NCI-H774 (cell line): ENCODE measurements around the gene SPRR5.

Experiments used
- DNase-seq: peaks from one replicate; lab custom pipeline; 2025; lab: John Stamatoyannopoulos, UW

The SPRR5 gene, protein sequence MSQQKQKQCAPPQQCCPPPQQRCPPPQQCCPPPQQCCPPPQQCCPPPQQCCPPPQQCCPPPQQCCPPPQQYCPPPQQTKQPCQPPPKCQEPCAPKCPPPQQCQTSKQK

GRCh38 chr1:152946651-152947256 lies at the start of gene SPRR5:
SPRR5 (plus strand) TSS chr1:152947206; CDS start chr1:152948555, 1,349 bp downstream.
- no peak for DNase-seq

DNA sequence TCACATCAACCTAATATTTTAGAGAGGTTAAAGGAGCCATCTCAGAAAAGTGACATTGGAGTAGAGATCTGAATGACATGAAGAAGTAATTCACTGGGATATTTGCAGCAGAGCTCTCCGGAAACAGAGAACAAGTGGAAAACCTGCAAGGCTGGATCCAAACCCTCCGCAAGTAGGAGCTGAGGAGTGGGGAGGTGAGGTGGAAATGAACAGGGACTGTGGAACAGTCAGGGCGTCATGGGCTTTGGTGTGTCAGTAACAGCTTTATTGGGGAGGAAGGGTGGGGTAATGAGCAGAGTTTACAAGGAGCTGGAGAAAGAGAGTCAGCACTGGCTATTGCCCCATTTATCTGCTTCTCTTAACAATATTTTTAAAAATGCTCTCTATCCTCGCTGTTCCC lies 48.0 kb upstream of the SPRR5 start:
- no peak for DNase-seq

DNA sequence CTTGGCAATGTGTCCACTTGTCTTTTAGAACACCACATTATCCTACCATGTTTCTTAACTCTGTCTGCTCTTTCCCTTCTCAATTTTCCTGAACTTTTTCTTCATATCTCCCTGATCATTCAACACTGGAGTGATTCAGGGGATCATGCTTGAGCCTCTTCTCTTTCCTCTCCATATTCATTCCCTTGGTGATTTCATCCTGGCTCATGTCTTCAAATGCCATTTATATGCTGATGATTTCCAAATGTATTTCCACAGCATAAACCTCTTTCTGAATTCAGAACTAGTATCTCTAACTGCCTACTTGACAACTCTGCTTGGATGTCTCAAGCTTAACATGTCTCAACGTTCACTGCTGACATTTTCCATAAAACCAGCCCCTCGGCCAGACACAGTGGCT lies 47.1 kb upstream of the SPRR5 start:
- no peak for DNase-seq

- DNase-seq = no peak
Measured at GRCh38 chr1:152901631-152902030, 45.4 kb upstream of the SPRR5 start.

DNA sequence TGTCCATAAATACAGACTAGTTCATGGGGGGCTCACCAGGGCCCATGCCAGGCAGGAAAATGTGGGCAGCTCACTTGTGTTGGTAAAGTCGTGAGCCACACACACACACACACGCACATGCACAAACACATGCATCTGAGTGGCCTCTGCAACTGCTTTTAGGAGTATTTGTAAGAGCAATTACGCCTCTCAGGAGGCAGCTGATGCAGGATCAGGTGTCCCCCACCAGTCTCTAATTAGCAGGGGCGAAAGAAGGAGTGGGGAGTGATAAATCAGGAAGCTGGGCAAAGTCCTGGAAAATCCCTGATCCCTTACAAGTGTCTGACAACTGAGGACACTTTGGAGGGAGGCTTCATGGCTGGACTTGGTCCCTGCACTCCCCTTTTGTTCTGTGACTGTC lies 44.4 kb upstream of the SPRR5 start:
- no peak for DNase-seq

DNA sequence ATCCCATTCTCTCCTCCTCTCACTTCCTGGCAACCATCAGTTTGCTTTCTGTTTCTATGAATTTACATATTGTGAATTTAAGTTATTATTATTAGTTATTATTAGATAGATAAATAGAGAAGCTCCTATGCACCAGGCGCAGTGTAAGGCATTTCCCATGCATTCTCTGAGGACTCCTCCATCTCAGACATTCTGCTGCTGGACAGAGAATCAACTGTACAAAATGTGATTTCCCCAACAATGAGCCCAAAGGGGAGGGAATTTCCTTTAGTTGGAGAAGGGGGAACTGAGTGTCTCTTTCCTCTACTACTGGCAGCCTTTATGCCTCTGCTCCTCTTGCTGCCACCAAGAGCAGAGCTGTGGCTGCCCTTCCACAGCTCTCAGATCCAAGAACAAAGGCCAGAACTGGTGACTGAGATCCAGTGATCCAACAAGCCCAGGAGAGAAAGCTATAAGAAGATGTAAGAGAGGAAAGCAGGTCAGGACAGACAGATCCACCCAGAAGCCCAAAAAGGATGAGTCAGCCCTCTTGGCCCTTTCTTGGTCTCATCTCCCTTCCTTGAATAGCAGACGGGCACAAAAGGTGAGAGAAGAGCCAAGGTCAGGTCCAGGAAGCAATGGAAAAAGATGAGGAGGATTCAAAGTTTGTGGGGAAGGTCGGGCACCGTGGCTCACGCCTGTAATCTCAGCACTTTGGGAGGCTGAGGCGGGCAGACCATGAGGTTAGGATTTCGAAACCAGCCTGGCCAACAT lies 42.1 kb upstream of the SPRR5 start:
- no peak for DNase-seq

GRCh38 chr1:152906023-152906565 lies 40.9 kb upstream of the SPRR5 start:
- DNase-seq = no peak

GRCh38 chr1:152907686-152908601 lies 39.1 kb upstream of the SPRR5 start, which contains the start of gene IVL:
IVL (plus strand) TSS chr1:152908546; CDS start chr1:152909798, 1,252 bp downstream.
- no peak for DNase-seq

GRCh38 chr1:152909206-152909605 lies 37.8 kb upstream of the SPRR5 start:
- no peak for DNase-seq

DNA sequence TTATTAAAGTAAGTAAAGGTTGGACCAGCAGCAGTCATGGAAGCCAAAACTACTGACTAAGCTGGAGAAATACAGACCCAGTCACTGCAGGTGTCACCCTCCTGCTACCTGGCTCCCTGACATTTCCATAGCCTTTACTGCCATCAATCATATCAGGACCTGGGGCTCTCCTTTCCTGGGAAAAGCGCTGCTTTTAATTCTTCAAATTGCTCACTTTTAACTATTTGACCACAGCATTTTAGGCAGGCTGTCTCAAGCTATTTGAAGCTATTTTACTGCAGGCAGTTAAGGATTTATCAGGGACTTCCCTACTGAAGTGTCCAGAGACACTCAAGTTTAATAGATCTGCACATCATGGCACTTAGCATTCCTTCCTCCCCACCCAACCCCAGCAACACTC lies 34.5 kb upstream of the SPRR5 start:
- DNase-seq = no peak

DNA sequence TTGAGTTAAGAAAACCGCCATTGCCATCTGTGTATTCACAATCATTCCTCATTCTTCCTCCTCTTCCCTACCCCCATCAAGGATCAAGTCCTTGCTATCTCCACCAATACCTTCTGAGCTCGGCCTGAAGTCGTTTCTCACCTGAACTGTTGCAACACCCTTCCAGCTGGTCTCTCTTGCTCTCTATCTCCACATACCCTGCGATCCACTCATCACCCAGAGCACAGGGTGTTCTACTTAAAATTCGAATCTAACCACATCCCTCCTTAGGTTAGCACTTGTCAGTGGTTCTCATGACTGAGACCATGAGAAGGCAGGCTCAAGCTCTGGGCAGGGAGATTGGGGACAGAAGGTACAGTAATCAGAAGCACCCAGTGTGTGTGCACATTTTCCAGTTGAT lies 34.1 kb upstream of the SPRR5 start:
- no peak for DNase-seq

DNA sequence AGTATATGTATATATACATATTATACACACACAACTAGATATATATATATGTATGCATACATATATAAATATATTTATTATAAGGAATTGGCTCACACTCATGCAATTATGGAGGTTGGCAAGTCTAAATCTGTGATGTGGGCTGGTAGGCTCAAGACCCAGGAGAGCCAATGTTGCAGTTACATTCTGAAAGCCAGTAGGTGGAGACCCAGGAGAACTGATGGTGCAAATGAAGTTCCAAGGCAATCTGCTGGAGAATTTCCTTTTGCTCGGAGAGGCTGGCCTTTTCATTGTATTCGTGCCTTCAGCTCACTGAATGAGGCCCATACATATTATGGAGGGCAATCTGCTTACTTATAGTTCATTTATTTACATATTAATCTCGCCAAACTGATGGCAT lies 29.2 kb upstream of the SPRR5 start:
- DNase-seq = no peak

- no peak for DNase-seq
Measured at GRCh38 chr1:152919071-152919470, 27.9 kb upstream of the SPRR5 start.

DNA sequence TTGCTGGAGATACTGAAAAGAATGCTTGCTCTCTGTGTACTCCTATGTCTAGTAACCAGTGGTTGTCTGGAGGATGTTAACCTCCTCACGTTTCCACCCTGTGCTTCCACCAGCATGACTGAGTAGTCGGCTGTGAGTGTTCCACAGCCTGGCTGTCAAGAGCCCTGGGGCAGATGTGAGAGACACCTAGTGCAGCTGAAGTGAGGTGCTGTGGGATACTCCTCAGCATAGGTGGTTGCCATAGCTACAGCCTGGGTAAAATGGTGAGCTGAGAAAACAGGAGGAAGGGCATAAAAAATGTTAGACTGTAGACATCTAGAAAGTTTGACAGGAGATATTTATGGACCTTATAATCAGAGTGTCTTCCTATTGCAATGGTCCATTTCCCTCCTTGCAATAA lies 22.8 kb upstream of the SPRR5 start:
- no peak for DNase-seq

DNA sequence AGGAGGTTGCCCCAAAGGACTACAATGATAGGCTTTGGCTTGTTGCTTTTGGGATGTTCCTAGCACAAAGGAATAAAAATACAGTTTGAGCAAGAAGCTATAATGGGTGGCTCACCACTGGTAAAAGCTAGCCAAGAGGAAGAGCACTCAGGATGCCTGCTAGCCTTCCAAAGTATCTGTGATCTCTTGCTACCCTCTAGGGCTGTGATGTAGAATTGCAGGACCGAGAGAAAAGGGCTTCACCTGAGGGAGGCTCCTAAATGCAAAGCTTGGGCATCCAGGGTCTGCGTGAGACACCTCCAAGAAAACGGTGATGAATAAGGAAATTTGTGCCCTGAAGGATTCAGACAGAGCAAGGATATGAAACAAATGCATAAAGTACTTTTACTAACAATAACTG lies 20.9 kb upstream of the SPRR5 start:
- no peak for DNase-seq

GRCh38 chr1:152928671-152929070 lies 18.3 kb upstream of the SPRR5 start:
- DNase-seq = no peak

DNA sequence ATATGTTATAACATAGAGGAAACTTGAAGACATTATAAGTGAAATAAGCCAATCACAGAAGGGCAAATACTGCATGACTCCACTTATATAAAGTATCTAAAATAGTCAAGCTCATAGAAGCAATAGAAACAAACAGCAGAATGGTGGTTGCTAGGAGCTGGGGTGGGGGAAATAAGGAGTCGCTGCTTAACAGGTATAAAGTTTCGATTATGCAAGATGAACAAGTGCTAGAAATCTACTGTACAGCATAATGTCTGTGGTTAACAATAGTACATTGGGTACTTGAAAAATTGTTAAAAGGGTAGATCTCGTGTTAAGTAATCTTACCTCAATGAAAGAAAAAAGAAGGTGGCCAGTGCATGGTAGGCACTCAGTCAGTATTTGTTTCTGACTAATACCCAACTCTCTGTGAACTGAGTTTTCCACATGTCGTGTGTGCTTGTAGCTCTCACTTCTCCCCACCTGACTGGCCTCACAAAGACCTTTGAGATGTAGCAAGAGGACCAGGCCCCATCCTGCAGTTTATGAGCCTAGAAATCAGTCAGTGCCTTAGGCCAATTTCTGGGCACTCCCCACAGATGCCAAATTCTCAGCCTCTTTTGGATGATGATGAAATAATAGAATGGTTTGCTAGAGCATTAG lies 14.7 kb upstream of the SPRR5 start:
- DNase-seq = no peak

DNA sequence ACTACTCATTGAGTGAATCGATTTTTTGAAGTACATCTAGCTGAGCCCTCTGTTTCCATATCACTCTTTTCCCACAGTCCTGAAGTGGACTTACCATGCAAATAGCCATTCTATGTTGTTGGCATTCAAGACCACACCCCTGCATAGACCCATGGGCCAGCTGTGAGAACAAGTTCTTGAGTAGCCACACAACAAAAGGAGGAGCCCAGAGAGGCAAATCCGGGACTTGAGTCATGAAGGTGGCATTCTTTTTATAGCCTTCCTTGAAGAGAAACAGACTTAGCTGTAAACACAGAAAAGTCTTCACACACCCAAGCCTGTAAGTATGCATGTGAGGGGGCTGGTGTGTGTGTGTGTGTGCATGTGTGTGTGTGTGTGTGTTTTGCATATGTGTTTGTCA lies 13.8 kb upstream of the SPRR5 start:
- DNase-seq = no peak

DNA sequence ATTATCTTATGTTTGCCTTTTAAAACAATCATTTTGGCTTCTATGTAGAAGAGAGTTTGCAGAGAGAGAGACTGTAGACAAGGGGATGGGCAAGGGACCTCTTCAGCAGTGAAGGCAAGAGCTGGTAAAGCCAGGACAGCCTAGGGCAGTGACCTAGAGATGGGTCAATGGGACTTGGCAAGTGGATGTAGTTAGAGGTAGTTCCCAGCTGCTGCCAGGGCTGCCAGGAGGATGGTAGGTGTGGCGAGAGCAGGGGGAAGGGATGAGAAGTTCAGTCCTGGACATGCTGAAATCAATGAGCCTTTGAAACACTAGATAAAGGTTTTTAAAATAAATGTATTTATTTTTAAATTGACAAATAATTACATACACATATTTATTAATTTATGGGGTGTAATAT lies 6.4 kb upstream of the SPRR5 start:
- no peak for DNase-seq

DNA sequence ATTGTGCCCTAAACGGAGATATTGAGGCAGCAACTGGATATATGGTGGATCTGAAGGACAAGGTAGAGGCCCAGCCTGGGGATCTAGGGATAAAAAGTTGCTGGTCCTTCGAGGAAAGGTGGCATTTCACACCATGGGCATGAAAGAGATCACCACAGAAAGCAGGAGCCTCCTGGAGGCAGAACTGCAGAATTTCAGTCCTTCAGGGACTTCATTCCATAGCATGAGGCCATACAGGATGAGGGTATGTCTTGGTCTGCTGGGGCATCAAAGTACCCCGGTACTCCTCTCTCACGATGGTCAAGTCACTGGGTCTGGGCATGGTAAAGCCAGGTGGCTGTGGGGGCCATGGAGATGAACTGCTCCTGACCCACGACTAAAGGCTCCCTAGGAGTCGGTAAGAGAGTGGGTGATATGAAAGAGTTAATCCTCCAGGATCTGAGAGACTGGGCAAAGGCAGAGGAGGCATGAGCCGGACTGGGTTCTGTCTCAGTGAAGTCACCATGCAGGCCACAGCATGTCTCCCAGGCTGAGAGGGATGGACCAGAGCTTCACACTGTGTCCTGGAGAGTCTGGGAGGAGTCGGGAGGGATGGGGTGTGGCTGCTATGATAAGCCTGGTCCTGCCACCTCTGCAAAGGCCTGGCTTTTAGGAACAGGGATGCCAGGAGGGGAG lies 5.8 kb upstream of the SPRR5 start:
- no peak for DNase-seq

DNA sequence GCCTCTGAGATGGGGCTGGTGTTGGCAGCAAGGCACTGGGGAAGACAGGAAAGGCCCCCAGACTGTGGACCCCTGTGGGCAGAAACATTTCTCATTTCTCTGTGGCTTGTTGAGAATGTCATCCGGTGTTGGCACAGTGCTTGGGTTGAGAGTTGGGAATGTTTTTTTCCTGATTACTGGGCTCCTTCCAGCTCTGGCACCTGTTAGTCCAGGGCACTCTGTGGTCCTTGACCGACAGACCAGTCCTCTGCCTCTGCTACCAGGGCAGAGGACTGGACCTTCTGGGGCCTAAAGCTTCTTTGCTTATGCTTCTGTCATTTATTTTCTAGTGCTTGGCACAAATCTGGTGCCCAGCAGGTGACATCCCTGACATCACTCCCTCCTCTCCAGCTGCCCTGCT lies 4.8 kb upstream of the SPRR5 start:
- no peak for DNase-seq
